Brain microvascular endothelial cell (primary cell): Measurements from ENCODE around the gene DIP2A.

Experiments
- DNase-seq: peaks from one replicate; pipeline ENCODE4 v3.0.0-alpha.2; 2020
- H3K27ac ChIP-seq: fragments of 250-450 bp; sonication (Bioruptor Pico); 2 replicates; pipeline ENCODE4 v1.5.1; 2020; ENCODE audit warnings: mild to moderate bottlenecking, moderate library complexity
- H3K27me3 ChIP-seq: fragments of 250-450 bp; sonication (Bioruptor Pico); replicated peaks from 2 replicates; pipeline ENCODE4 v1.5.1; 2020; ENCODE audit warnings: mild to moderate bottlenecking
- H3K36me3 ChIP-seq: fragments of 250-450 bp; sonication (Bioruptor Pico); replicated peaks from 2 replicates; pipeline ENCODE4 v1.5.1; 2020; ENCODE audit warnings: mild to moderate bottlenecking
- H3K4me3 ChIP-seq: 2 replicates; pipeline ENCODE4 v1.5.1; 2011; ENCODE audit warnings: low read depth, mild to moderate bottlenecking, control low read depth, low read length, moderate library complexity
- CTCF ChIP-seq: IDR thresholded peaks from 2 replicates; pipeline ENCODE4 v1.5.1; 2011; ENCODE audit warnings: low read depth, mild to moderate bottlenecking, moderate library complexity, low read length, control low read depth, inconsistent platforms; ENCODE audit errors: missing control alignments
- in situ Hi-C: cut with HindIII; loops from 2 replicates; pipeline ENCODE4 v1.10.0; 2017; ENCODE audit warnings: low sequenced_read_pairs, low pct_ligation_motif_present

DIP2A gene

DNA sequence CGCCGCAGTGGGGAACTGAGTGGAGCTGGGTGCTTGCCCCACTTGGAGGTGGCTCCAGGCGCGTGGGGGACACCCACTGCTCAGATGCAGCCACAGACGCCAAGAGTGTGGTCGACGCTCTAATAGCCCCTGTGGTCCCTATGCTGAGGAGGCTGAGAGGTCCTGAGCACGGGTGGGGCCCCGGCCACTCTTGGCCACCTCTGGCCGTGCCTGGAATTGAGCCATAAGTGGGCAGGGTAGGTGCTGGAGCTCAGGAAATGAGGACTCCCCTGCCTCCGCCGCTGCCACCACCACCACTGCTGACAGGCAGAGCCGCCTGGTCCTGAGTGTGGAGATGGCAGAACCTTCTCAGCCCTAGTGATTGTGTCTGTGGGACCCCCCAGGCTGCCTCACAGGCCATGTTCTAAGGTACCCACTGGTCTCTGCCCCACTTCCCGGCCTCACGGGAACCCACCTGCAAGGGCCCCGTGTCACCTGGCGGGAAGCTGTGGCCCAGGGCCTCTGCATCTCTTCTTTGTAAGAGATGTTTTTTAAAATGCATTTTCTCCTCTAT is 34.6 kb upstream of the DIP2A start:
- no peak for TF ChIP-seq CTCF
- H3K4me3 ChIP-seq: no peak overlapping the region
- H3K27ac ChIP-seq: no peak overlapping the region
- in situ Hi-C loops: no loop called here
- DNase-seq: no peak
- H3K36me3 ChIP-seq: peaks cover 28% of the 10 kb centered on the region
- no peaks in the 10 kb centered on the region for H3K27me3 ChIP-seq

GRCh38 chr21:46424621-46425020 is 34.1 kb upstream of the DIP2A start:
- in situ Hi-C loops: no loop called here
- no peak overlapping the region for H3K4me3 ChIP-seq

GRCh38 chr21:46425041-46425440 is 33.6 kb upstream of the DIP2A start:
- Histone ChIP-seq H3K27me3 (no peaks in the 10 kb centered on the region), H3K4me3 (no peak overlapping the region), H3K36me3 (peaks cover 31% of the 10 kb centered on the region), H3K27ac (no peak overlapping the region)
- in situ Hi-C loops: no loop called here
- TF ChIP-seq CTCF: no peak
- no peak for DNase-seq

More at GRCh38 chr21:46424621-46425020, 34.1 kb upstream of the DIP2A start:
- Histone ChIP-seq H3K27ac (no peak overlapping the region), H3K27me3 (no peaks in the 10 kb centered on the region), H3K36me3 (peaks cover 28% of the 10 kb centered on the region)
- DNase-seq: no peak
- no peak for TF ChIP-seq CTCF

- TF ChIP-seq CTCF: no peak
- H3K4me3 ChIP-seq: no peak overlapping the region
- no peak for DNase-seq
- peaks cover 34% of the 10 kb centered on the region for H3K36me3 ChIP-seq
- in situ Hi-C loops: no loop called here
- H3K27me3 ChIP-seq: no peaks in the 10 kb centered on the region
- no peak overlapping the region for H3K27ac ChIP-seq
Measured at GRCh38 chr21:46425571-46425970, 33.1 kb upstream of the DIP2A start.

DNA sequence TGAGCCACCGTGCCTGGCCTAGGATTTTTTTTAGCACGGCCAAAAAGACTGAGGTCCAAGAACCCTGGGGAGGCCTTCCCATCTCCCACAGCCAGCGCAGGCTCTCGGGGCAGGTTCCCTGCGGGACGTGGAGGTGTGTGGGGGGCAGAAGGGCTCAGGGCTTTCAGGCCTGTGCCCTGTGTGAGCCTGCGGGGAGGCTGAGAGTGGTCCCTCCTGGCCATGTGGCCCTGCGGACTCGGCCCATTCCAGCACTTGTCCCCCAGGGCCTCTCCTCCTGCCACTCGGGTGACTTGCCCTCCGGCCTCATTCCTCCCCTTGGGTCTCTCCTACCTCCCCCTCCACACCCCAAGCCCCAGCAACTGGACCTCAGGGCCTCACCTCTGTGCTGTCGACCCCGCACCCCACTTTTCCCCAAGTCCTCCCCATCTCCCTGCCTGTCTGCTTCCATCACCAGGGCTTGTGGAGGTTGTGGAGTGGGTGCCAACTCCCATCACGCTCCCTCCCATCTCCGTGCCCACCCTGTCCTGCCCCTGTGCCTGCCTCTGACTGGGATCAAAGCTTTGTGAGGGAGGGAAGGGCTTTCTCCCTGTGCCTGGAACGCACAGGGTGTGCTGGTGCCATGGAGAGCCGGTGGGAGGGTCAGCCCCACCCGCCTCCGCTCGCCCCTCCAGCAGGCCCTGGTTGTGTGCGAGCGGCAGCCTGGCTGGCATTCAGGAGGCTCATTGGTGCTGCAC is 32.2 kb upstream of the DIP2A start:
- no peak for TF ChIP-seq CTCF
- no peak for DNase-seq
- in situ Hi-C loops: no loop called here
- Histone ChIP-seq H3K36me3 (peaks cover 32% of the 10 kb centered on the region), H3K27me3 (no peaks in the 10 kb centered on the region), H3K4me3 (no peak overlapping the region), H3K27ac (no peak overlapping the region)
